WERI-Rb-1 (cell line): ENCODE measurements around the gene SLC22A31.
"Not testable (repeated sequence)": the region's sequence is repeated elsewhere in the genome, so short reads cannot be mapped to it uniquely, and the experiment has no call there.

Source experiments
- DNase-seq: peaks from one replicate; pipeline ENCODE4 v3.0.0-alpha.2; 2020
- H3K27ac ChIP-seq: fragments of 250-450 bp; sonication (Bioruptor Pico); 2 replicates; pipeline ENCODE4 v1.5.1; 2020; ENCODE audit warnings: mild to moderate bottlenecking, moderate library complexity
- H3K27me3 ChIP-seq: fragments of 250-450 bp; sonication (Bioruptor Pico); 2 replicates; pipeline ENCODE4 v1.5.1; 2021; ENCODE audit warnings: mild to moderate bottlenecking, low read depth, moderate library complexity; ENCODE audit not compliant: insufficient read depth, severe bottlenecking
- H3K36me3 ChIP-seq: fragments of 250-450 bp; sonication (Bioruptor Pico); 2 replicates; pipeline ENCODE4 v1.5.1; 2020; ENCODE audit warnings: mild to moderate bottlenecking, moderate library complexity
- H3K4me3 ChIP-seq: 2 replicates; pipeline ENCODE4 v1.5.1; 2011; ENCODE audit warnings: low read depth, mild to moderate bottlenecking, control low read depth, low read length
- H3K9me3 ChIP-seq: fragments of 250-450 bp; sonication (Bioruptor Pico); 2 replicates; pipeline ENCODE4 v1.5.1; 2021; ENCODE audit warnings: mild to moderate bottlenecking, moderate library complexity; ENCODE audit not compliant: severe bottlenecking
- CTCF ChIP-seq: IDR thresholded peaks from 2 replicates; pipeline ENCODE4 v1.5.1; 2011; ENCODE audit warnings: low read depth, mild to moderate bottlenecking, control low read depth, inconsistent platforms, low read length

The SLC22A31 gene

GRCh38 chr16:89244754-89245153, 44.4 kb upstream of the SLC22A31 start:
- H3K27me3 ChIP-seq = no peaks in the 10 kb centered on the region
- no peak for DNase-seq
- H3K9me3 ChIP-seq = no peaks in the 10 kb centered on the region
- peak overlapping the region; percentile 48; the same call in 1 of the 2 replicates for H3K27ac ChIP-seq
- no peak overlapping the region for H3K4me3 ChIP-seq
- no peak for TF ChIP-seq CTCF
- no peaks in the 10 kb centered on the region for H3K36me3 ChIP-seq

- not testable (repeated sequence) for H3K36me3 ChIP-seq, DNase-seq, H3K4me3 ChIP-seq, H3K27me3 ChIP-seq, H3K27ac ChIP-seq, H3K9me3 ChIP-seq
These were observed 43.9 kb upstream of the SLC22A31 start for GRCh38 chr16:89244264-89244663.

- TF ChIP-seq CTCF = no peak
- H3K4me3 ChIP-seq = no peak overlapping the region
- H3K36me3 ChIP-seq = no peaks in the 10 kb centered on the region
- no peak for DNase-seq
- no peaks in the 10 kb centered on the region for H3K9me3 ChIP-seq
- H3K27me3 ChIP-seq = no peaks in the 10 kb centered on the region
- H3K27ac ChIP-seq = no peak overlapping the region
These were observed 43.3 kb upstream of the SLC22A31 start for GRCh38 chr16:89243664-89244063.

- Histone ChIP-seq H3K27ac (no peak overlapping the region), H3K36me3 (no peaks in the 10 kb centered on the region), H3K4me3 (no peak overlapping the region), H3K9me3 (no peaks in the 10 kb centered on the region), H3K27me3 (no peaks in the 10 kb centered on the region)
- no peak for TF ChIP-seq CTCF
- DNase-seq = no peak
These were observed 42.5 kb upstream of the SLC22A31 start for GRCh38 chr16:89242795-89243200.

- Histone ChIP-seq H3K27me3 (no peaks in the 10 kb centered on the region), H3K4me3 (peak overlapping the region; percentile 56), H3K36me3 (no peaks in the 10 kb centered on the region), H3K9me3 (no peaks in the 10 kb centered on the region), H3K27ac (peak overlapping the region; percentile 84)
- DNase-seq = peak; percentile 48
- no peak for TF ChIP-seq CTCF
These were observed 41.1 kb upstream of the SLC22A31 start for GRCh38 chr16:89241187-89242007.

GRCh38 chr16:89237733-89238132, 37.4 kb upstream of the SLC22A31 start:
- no peak for TF ChIP-seq CTCF
- H3K27me3 ChIP-seq = no peaks in the 10 kb centered on the region

More at GRCh38 chr16:89237733-89238132, 37.4 kb upstream of the SLC22A31 start:
- H3K36me3 ChIP-seq = no peaks in the 10 kb centered on the region
- H3K27ac ChIP-seq = no peak overlapping the region
- no peak for DNase-seq
- H3K4me3 ChIP-seq = no peak overlapping the region
- no peaks in the 10 kb centered on the region for H3K9me3 ChIP-seq
